Effector CD4-positive, alpha-beta T cell (primary cell): Measurements from ENCODE around the gene CHN2.
"Not testable (repeated sequence)": the region's sequence is repeated elsewhere in the genome, so short reads cannot be mapped to it uniquely, and the experiment has no call there.

ENCODE experiments used
- DNase-seq: peaks from one replicate; pipeline ENCODE4 v3.0.0-alpha.2; 2020

Gene CHN2

GRCh38 chr7:29510028-29510427, 315.5 kb downstream of the CHN2 start:
- DNase-seq: no peak

GRCh38 chr7:29511337-29511736, 316.8 kb downstream of the CHN2 start:
- no peak for DNase-seq

DNA sequence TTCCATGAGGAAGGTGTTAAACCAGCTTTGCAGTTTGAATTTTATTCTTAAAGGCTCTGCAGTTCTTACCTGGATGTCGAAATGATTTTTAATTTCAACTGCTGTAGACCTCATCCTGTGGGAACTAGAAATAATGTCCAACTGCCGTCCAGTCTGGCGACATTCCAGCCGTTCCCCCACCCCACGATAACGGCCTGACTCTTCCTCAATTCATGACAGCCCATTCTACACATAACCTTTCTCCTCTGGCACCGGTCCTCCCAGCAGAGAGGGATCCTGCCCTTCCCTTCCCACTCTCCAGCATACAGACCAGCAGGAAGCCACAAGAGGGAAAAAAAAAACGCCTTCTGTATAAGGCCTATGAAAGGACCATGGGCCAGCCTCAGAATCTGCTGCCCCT, 317.3 kb downstream of the CHN2 start:
- no peak for DNase-seq

GRCh38 chr7:29516491-29516890, 321.9 kb downstream of the CHN2 start:
- no peak for DNase-seq

DNA sequence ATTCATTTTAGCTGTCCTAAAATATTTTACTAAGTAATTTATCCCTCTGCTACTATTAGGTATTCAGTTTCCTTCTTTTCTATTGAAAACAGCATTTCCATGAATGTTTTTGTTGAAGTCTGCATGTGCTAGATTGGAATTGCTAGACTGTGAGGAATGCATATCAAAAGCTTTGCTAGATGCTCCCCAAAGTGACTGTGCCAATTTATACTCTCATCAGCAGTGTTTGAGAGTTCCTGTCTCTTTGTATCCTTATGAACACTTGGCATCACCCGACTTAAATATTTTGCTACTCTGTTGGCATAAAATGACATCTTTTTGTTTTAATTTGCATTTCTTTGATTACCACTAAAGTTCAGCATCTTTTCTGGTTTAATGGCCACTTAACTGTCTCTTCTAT, 324.0 kb downstream of the CHN2 start:
- DNase-seq: no peak

GRCh38 chr7:29523728-29524127, 329.2 kb downstream of the CHN2 start:
- DNase-seq: no peak

GRCh38 chr7:29527505-29528108, 333.0 kb downstream of the CHN2 start:
- DNase-seq: no peak

DNA sequence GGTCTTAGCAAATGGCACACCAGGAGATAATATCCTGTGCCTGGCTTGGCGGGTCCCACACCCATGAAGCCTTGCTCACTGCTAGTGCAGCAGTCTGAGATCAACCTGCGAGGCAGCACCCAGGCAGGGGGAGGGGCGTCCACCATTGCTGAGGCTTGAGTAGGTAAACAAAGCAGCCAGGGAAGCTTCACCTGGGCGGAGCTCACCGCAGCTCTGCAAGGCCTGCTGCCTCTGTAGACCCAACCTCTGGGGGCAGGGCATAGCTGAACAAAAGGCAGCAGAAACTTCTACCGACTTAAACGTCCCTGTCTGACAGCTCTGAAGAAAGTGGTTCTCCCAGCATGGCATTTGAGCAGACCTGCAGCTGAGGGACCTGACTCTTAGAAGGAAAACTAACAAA, 334.0 kb downstream of the CHN2 start:
- not testable (repeated sequence) for DNase-seq
